Stimulated activated CD8-positive, alpha-beta memory T cell treated with anti-CD3 and anti-CD28 coated beads, Interleukin-15, amount 100 ng/mL, for 1 hour (primary cell): Measurements from ENCODE around the gene PRRT4.

ENCODE experiments used
- DNase-seq: peaks from one replicate; pipeline ENCODE4 v3.0.0-alpha.2; 2020; ENCODE audit warnings: low read depth

The PRRT4 gene

GRCh38 chr7:128361411-128362379 lies at the start of gene PRRT4:
TSS of gene PRRT4 (minus strand) at chr7:128361690.
- DNase-seq: no peak

GRCh38 chr7:128410451-128410753 lies 48.9 kb upstream of the PRRT4 start:
- no peak for DNase-seq

GRCh38 chr7:128409596-128410450 lies 48.3 kb upstream of the PRRT4 start, which contains the start of gene IMPDH1:
TSS of gene IMPDH1 (minus strand) at chr7:128409982. CDS start at chr7:128409901, 81 bp downstream.
- peak; percentile 76 for DNase-seq

GRCh38 chr7:128408709-128409595 lies 47.5 kb upstream of the PRRT4 start:
- no peak for DNase-seq

- no peak for DNase-seq
These were observed 46.5 kb upstream of the PRRT4 start for GRCh38 chr7:128407751-128408708.

- no peak for DNase-seq
These were observed 45.7 kb upstream of the PRRT4 start for GRCh38 chr7:128407233-128407589.

GRCh38 chr7:128406314-128407232 lies 45.1 kb upstream of the PRRT4 start:
- DNase-seq: no peak

GRCh38 chr7:128405471-128406313 lies 44.2 kb upstream of the PRRT4 start:
- DNase-seq: no peak

- DNase-seq: no peak
These were observed 43.5 kb upstream of the PRRT4 start for GRCh38 chr7:128404886-128405470.

- no peak for DNase-seq
These were observed 42.7 kb upstream of the PRRT4 start for GRCh38 chr7:128404143-128404681.

- no peak for DNase-seq
These were observed 42.2 kb upstream of the PRRT4 start for GRCh38 chr7:128403676-128404075.

GRCh38 chr7:128402356-128402755 lies 40.9 kb upstream of the PRRT4 start:
- DNase-seq: no peak

- no peak for DNase-seq
These were observed 39.1 kb upstream of the PRRT4 start for GRCh38 chr7:128400566-128400965.

- DNase-seq: no peak
These were observed 38.5 kb upstream of the PRRT4 start for GRCh38 chr7:128399991-128400390.

- DNase-seq: no peak
These were observed 37.3 kb upstream of the PRRT4 start for GRCh38 chr7:128398841-128399135.

- peak; percentile 15 for DNase-seq
These were observed 36.7 kb upstream of the PRRT4 start for GRCh38 chr7:128398016-128398840.

- no peak for DNase-seq
These were observed 34.9 kb upstream of the PRRT4 start for GRCh38 chr7:128396357-128396756.
